Vagina (tissue), 2 donors: Measurements from ENCODE around the gene STXBP6.

Source experiments
- POLR2A ChIP-seq, 2 donors: fragments of 450-650 bp; IDR thresholded peaks; one replicate each; pipeline ENCODE4 v1.6.1; 2017; ENCODE audit warnings: antibody characterized with exemption in 2 of 2, mild to moderate bottlenecking in 2 of 2, moderate library complexity in 2 of 2
- TF ChIP-seq, protein P1 (sequence below), 3 experiments: fragments of 450-650 bp in 2 of 3; fragments of 200-600 bp in 1 of 3; sonication (generic) in 1 of 3; IDR thresholded peaks; one replicate each; pipeline ENCODE4 v1.5.1; 2017 to 2019; ENCODE audit warnings: antibody characterized with exemption in 3 of 3, mild to moderate bottlenecking in 2 of 3, moderate library complexity in 2 of 3

DNA sequence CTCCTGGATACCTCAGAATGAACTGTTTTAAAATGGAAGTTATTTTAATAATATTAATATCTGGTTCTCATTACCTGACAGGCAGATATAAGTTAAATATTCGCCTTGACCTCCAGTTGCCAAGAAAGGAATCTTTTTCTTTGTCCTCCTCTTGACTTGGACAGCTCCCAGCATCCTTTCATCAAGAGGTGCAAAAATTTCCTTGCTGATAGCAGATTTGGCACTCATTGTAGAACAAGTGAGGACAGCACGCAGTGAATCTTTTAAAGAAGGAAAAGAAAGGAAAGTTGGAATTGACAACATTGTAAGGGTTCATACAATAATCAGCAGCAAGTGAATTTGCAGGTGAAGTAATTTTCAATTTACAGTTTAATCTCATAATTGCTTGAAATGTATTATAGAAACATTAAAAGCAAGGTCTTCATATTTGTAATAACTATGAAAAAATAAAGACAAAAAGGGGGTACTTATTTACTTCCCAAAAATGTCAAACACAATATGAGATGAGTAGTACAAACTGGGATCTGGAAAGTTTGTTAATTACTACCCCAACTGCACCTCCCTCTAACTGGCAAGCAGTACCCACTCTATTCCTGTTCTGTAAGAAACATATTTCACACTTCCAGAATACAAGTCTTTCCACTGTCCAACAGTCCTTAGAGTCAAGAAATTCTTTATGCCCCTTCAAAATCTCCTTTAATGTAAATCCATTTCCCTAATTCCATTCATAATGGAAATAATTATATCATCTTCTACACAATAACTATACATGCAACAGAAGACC lies 75.2 kb downstream of the STXBP6 start:
- TF ChIP-seq, protein P1, sequence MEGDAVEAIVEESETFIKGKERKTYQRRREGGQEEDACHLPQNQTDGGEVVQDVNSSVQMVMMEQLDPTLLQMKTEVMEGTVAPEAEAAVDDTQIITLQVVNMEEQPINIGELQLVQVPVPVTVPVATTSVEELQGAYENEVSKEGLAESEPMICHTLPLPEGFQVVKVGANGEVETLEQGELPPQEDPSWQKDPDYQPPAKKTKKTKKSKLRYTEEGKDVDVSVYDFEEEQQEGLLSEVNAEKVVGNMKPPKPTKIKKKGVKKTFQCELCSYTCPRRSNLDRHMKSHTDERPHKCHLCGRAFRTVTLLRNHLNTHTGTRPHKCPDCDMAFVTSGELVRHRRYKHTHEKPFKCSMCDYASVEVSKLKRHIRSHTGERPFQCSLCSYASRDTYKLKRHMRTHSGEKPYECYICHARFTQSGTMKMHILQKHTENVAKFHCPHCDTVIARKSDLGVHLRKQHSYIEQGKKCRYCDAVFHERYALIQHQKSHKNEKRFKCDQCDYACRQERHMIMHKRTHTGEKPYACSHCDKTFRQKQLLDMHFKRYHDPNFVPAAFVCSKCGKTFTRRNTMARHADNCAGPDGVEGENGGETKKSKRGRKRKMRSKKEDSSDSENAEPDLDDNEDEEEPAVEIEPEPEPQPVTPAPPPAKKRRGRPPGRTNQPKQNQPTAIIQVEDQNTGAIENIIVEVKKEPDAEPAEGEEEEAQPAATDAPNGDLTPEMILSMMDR (IDR thresholded peaks at IDR 0.05): no peak
- no peak for TF ChIP-seq POLR2A (IDR thresholded peaks at IDR 0.05)
